Measurements from ENCODE around the gene PPP1R9B.

The PPP1R9B gene

DNA sequence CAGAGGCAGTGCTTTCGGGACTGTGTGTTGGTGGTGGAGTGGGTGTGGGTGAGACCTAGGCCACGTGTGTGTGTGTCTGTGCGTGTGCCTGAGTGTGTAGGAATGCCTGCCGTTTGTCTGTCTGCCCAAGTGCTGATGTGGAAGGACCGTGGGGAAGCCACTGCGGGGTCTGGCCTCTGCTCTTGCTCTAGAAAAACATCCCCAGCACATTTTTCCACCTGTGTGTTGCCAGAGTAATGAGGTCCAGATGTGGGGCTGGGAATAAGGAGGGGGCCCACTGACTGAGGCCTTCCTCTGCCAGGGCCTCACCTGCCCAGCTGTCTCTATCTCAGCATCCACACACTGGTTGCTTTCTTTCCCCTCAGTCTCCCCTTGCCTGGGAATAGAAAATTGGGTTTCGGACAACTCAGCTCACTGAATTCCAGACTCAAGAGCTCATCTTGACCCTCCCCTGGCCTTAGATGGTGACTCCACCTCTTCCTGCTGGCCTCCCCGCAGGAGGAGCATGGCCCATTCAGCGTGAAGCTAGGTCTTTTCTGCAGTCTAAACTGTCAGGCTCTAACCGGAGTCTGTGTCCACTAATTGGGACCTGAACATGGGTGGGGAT, 23.0 kb upstream of the PPP1R9B start:
- TF ChIP-seq POLR2A (IDR thresholded peaks at IDR 0.05; ENCODE audit: low read length) = no peak
- TF ChIP-seq GATA1 (IDR thresholded peaks at IDR 0.05; ENCODE audit: low read depth, low read length) = no peak
- no peak for DNase-seq

DNA sequence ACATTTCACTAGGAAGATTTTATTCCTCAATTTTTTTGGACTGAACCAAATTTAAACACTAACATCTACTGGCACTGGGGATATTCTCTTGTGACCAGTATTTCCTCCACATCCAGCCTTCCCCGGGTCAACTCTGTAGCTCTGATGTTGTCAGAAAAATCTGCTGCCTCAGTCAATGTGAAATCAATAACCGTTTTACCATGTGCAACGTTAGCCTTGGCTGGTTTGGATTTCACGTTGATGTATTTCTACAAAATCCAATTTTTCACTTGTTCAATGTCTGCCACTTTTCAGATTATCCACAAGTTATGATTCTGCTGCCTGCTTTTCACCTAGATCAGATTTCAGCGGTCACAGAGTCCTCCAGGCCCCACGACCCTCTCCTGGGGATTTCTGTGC, 22.5 kb upstream of the PPP1R9B start:
- TF ChIP-seq POLR2A (IDR thresholded peaks at IDR 0.05; ENCODE audit: low read length) = no peak
- no peak for TF ChIP-seq GATA1 (IDR thresholded peaks at IDR 0.05; ENCODE audit: low read depth, low read length)
- DNase-seq = no peak

DNA sequence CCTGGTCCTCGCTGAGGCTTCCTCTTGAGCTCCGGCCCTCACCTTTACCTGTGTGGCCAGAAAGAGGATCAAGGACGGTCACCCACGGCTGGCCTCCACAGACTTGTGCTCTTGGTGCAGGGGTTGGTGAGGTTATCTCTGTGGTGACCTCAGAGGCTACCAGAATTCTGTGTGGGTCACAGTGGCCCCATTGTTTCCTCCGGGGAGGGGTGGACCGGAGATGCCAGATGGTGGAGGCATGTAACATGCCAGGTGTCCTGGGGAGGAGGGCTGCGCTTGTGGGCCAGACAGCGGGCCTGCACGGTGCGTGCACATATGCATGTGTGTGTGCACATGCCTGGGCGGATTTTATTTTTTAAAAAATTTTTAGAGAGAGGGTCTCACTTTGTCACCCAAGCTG, 21.7 kb upstream of the PPP1R9B start:
- TF ChIP-seq POLR2A (IDR thresholded peaks at IDR 0.05; ENCODE audit: low read length) = no peak
- TF ChIP-seq GATA1 (IDR thresholded peaks at IDR 0.05; ENCODE audit: low read depth, low read length) = no peak
- no peak for DNase-seq

DNA sequence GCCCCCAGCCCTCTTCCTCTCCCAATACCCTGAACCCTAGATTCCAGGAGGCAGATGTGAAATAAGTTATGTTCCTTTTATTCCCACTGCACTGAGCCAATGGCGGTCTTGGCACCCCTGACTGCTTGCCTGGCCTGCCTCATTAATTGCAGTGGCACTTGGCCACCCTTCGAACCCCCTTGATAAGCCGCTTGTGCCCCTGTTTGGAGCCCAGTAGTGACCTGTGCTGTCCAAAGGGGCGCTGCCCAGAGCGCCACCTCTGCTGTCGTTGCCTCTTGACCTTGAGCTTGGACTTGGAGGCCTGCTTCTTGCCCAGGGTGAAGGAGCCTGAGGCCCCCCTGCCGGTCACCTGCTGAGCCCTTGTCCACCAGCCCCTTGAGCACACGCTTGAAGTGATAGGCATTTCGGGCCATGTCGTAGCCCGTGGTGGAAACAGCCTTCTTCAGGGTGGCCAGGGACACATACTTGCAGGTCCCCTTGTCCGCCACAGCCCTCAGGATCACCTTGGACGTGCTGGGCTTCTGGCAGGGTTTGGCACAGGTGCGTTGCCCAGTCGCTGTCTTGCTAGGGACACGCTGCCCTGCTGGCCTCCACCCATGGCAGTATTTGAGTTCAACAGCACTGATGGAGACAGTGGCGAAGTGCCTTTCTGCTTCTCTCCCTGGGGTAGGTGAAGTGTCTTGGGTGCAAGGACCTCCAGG, 21.0 kb upstream of the PPP1R9B start:
- DNase-seq = no peak
- no peak for TF ChIP-seq GATA1 (IDR thresholded peaks at IDR 0.05; ENCODE audit: low read depth, low read length)
- TF ChIP-seq POLR2A (IDR thresholded peaks at IDR 0.05; ENCODE audit: low read length) = no peak

DNA sequence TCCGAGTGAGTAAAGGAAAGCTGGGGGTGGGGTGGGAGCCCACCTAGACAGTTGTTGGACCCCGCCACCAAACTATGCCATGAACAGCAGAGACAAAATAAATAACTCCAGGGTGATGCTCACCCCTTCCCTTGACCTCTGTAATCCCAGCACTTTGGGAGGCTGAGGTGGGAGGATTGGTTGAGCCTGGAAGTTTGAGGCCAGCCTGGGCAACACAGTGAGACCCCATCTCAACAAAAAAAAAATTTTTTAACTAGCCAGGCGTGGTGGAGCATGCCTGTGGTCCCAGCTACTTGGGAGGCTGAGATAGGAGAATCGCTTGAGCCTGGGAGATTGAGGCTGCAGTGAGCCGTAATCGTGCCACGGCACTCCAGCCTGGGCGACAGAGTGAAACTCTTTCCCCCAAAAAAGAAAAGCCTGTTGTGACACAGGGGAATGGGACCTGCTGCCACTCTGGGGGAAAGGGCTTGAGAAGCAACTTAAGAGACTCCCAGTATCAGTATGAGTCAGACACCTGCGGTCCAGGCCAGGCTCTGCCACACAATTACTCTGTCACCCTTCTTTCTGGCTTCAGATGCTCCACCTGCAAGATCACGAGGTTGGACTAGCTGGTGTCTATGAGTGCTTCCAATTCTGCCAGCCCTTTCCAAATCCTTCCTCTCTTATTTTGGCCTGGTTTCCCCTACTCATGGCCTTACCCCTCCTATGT, 20.3 kb upstream of the PPP1R9B start:
- no peak for DNase-seq
- TF ChIP-seq GATA1 (IDR thresholded peaks at IDR 0.05; ENCODE audit: low read depth, low read length) (no peak), POLR2A (IDR thresholded peaks at IDR 0.05; ENCODE audit: low read length) (no peak)

DNA sequence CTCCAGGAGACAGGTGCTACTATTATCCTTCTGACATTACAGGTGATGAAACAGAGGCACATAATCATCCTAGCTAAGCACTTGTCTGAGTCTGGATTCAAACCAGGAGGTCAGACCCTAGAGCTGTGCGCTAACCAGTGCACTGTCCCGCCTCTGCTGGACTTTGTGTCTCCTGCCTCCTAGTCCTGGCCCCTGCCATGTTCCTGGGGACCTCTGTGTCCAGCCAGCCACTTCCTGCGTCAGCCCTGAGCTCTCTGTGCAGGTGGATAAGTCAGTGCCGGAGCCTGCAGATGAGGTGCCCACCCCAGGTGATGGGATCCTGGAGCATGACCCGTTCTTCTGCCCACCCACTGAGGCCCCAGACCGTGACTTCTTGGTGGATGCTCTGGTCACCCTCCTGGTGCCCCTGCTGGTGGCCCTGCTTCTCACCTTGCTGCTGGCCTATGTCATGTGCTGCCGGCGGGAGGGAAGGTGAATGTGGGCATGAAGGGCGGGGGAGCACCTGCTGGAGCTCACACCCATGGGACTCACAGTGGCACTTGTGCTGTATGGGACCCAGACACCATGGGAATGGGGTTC, 19.5 kb upstream of the PPP1R9B start:
- no peak for DNase-seq
- TF ChIP-seq GATA1 (IDR thresholded peaks at IDR 0.05; ENCODE audit: low read depth, low read length) (no peak), POLR2A (IDR thresholded peaks at IDR 0.05; ENCODE audit: low read length) (no peak)

DNA sequence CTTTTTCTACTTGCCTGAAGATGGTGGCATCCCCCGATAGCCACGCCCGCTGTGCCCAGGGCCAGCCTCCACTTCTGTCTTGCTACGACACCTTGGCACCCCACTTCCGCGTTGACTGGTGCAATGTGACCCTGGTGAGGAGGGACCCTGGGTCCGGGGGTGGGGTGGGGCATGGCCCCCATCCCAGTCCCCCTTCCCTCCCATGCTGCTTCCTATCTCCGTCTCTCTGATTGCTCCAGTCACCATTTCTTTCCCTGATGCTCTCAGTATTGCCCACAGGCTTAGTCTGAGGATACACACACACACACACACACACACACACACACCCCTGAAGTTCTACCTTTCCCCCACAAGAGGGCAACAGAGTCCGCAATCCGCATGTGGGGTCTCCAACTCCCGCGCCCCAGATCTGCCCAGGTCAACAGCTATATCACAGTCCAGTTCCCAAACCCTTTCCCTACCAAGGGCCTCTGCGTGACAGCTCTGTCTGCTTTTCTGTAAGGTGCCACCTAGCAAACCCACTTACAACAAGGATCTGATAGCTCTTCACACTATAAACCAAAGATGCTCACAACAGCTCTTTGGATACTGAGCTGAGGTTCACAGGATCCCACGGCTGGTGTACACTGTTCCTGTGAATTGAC, 18.8 kb upstream of the PPP1R9B start:
- TF ChIP-seq GATA1 (IDR thresholded peaks at IDR 0.05; ENCODE audit: low read depth, low read length) = no peak
- TF ChIP-seq POLR2A (IDR thresholded peaks at IDR 0.05; ENCODE audit: low read length) = no peak

DNA sequence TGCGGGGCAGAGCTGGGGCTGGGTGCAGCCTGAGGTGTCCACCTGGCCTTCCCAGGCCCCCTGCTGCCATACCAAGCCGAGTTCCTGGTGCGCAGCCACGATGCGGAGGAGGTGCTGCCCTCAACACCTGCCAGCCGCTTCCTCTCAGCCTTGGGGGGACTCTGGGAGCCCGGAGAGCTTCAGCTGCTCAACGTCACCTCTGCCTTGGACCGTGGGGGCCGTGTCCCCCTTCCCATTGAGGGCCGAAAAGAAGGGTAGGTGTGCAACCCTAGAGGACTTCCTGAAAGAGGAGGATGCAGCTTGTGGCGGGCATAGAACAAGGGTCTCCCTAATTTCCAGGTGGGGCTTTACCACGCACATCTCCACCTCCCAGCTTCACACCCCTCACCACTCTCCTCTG, 17.8 kb upstream of the PPP1R9B start:
- no peak for DNase-seq
- no peak for TF ChIP-seq GATA1 (IDR thresholded peaks at IDR 0.05; ENCODE audit: low read depth, low read length)
- no peak for TF ChIP-seq POLR2A (IDR thresholded peaks at IDR 0.05; ENCODE audit: low read length)

More for the DNA sequence above, 18.8 kb upstream of the PPP1R9B start:
- DNase-seq = peak; percentile 73 to 76

DNA sequence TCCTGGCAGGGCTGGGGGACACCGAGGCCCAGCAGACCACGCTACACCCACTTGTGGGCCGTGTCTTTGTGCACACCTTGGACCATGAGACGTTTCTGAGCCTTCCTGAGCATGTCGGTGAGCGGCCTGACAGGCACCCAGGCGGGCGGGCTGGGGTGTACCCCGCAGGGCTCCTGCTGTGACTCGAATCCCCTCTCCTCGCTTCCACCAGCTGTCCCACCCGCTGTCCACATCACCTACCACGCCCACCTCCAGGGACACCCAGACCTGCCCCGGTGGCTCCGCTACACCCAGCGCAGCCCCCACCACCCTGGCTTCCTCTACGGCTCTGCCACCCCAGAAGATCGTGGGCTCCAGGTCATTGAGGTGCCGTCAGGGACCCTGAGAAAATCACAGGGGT, 16.9 kb upstream of the PPP1R9B start:
- TF ChIP-seq POLR2A (IDR thresholded peaks at IDR 0.05; ENCODE audit: low read length) = no peak
- TF ChIP-seq GATA1 (IDR thresholded peaks at IDR 0.05; ENCODE audit: low read depth, low read length) = no peak
- DNase-seq = no peak

DNA sequence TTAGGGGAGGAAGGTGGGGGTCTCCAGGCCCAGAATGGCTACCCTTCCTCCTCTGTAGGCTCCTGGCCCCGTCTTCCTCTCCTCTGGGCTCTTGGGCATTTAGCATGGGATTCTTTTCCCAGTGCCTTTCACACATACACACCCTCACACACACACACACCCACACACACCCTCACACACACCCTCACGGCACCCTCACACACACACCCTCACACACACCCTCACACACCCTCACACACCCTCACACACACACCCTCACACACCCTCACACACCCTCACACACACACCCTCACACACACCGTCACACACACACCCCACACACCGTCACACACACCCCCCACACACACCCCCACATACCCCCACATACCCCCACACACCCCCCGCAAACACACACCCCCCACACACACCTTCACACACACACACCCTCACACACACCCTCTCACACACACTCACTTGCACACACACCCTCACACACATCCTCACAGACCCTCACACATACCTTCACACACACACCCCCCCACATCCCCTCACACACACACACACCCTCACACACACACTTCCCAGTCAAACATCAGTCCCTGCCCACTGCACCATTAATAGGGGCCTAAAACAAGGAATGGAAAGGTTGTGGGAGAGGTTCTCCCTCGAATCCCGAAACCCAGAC, 16.2 kb upstream of the PPP1R9B start:
- no peak for DNase-seq
- TF ChIP-seq POLR2A (IDR thresholded peaks at IDR 0.05; ENCODE audit: low read length) = no peak
- no peak for TF ChIP-seq GATA1 (IDR thresholded peaks at IDR 0.05; ENCODE audit: low read depth, low read length)

DNA sequence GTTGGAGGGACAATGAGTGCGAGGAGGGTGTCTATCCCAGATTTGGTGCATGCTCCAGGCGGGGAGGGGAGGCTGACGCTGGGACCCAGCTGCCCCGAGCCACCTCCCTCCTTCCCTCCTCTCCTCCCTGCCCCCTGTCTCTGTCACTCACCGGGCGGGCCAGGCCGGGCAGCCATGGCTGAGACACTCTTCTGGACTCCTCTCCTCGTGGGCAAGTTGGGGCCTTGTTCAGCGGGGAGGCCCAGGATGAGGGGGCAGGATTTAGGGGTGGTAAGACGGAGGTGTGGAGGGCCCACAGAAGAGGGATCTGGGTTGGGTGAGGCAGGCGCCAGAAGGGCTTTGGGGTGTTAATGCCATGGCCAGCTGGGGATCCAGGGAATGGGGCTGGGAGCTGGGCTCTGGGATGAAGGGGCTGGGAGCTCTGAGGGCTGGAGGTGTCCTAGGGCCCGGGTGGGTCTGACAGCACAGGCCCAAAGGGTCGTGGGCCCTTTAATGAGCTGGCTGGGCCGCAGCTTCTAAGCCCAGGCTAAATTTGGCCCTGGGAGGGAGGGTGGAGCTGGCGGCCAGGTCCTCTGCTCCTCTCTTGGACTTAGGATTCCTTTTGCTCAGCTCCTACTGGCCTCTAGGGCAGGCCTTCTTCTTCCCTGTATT, 15.5 kb upstream of the PPP1R9B start, which contains the start of gene SGCA:
Gene SGCA (plus strand): TSS at position 139 of the 651 bp plus-strand sequence. CDS start 36 bp downstream, at position 175.
- DNase-seq = no peak
- TF ChIP-seq GATA1 (IDR thresholded peaks at IDR 0.05; ENCODE audit: low read depth, low read length) (no peak), POLR2A (IDR thresholded peaks at IDR 0.05; ENCODE audit: low read length) (no peak)

DNA sequence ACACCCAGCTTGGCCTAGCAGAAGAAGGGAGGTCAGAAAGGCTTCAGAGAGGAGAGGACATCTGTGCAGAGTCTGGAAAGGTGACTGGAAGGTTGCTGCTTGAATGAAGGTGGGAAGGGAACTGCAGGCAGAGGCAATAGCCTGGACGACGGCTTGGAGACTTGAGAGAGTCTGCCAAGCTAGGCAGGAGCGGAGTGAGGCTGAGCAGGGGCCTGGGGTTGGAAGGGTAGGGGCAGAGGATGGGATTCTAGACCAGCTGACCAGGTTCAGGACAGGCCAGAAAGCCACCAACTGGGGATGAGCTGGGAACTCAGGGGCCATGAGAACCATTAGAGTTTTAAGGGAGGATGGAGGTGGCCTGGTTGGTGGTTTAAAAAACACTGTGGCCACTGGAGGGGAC, 15.0 kb upstream of the PPP1R9B start:
- no peak for DNase-seq
- TF ChIP-seq POLR2A (IDR thresholded peaks at IDR 0.05; ENCODE audit: low read length) = no peak
- TF ChIP-seq GATA1 (IDR thresholded peaks at IDR 0.05; ENCODE audit: low read depth, low read length) = no peak

DNA sequence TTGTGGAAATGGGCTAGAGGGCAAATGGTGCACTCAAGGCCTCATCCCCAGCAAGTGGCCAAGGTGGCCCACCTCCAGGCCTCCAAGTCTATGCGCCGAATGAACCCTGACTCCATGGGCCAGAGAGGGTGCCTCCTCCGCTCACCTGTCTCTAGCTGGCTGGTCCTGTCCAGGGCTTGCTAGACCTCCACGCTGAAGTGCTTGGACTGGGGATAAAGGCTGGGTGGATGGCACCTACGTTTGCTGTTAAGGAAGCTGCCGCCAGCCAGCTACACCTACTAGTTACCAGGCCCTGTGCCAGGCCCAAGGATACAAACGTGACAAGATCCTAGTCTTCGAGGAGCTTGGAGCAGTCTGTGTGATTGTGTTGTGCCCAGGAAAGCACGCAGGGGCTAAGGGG, 14.6 kb upstream of the PPP1R9B start:
- no peak for DNase-seq
- TF ChIP-seq POLR2A (IDR thresholded peaks at IDR 0.05; ENCODE audit: low read length) (no peak), GATA1 (IDR thresholded peaks at IDR 0.05; ENCODE audit: low read depth, low read length) (no peak)

All from erythroblast (primary cell).